GM11168 (cell line): Measurements from ENCODE around the gene C19orf44.

Source experiments
- in situ Hi-C: fragments of 300-500 bp; cut with MboI; formaldehyde crosslinking; loops from one replicate; pipeline ENCODE4 v1.12.0; 2022; ENCODE audit warnings: low sequenced_read_pairs; ENCODE audit not compliant: unreplicated experiment

C19orf44 gene

GRCh38 chr19:16514383-16515019, 18.3 kb downstream of the C19orf44 start:
- in situ Hi-C loops, result no loop called here

- in situ Hi-C loops, result no loop called here
Measured at GRCh38 chr19:16516381-16516780, 20.2 kb downstream of the C19orf44 start.

DNA sequence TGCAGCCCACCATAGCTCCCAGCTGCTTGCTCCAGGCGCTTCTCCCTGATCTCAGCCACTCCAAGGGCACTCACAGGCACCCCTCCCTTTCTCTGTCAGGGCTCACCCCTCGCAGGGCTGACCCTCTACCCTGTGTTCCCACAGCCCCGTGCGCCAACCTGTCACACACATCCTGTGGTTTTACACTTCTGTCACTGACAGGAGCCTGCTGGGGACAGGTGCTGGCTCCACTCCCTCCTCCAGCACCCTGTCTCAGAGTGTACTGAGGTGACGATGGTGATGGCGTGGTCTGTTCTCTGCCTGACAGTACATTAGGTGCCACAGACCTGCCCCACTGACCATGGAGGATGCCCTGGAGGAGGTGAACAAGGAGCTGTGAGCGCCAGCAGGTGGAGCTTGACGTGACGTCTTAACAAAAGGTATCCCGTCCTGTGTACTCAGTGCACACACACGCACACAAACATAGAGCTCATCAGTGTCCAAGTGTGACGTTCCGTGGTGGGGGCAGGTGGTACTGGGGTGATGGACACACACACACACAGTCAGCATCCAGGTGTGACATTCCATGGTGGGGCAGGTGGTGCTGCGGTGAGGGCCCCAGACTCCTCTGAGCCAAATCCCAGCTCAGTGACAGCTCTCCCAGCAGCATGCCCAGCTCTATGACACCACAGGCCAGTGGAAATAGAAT, 20.9 kb downstream of the C19orf44 start:
- in situ Hi-C loops, result no loop called here

DNA sequence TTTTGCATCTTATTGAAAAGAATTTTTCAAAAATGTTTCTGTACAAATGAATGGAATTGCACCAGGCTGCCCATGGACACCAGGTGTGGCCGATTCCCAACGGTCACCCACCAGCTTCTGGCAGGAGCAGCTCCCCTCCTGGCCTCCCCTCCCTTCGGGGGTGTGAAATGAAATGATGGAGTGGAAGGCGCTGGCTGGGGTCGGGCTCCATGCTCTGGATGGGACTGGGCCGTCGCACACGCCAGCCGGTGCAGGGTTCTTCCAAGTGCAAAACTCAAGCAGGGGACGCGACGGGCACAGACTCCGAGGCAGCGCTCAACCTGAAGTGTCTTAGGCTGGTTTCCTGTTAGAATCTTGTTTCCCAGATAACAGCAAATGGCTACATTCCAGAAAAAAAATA, 21.9 kb downstream of the C19orf44 start:
- in situ Hi-C loops, result no loop called here

DNA sequence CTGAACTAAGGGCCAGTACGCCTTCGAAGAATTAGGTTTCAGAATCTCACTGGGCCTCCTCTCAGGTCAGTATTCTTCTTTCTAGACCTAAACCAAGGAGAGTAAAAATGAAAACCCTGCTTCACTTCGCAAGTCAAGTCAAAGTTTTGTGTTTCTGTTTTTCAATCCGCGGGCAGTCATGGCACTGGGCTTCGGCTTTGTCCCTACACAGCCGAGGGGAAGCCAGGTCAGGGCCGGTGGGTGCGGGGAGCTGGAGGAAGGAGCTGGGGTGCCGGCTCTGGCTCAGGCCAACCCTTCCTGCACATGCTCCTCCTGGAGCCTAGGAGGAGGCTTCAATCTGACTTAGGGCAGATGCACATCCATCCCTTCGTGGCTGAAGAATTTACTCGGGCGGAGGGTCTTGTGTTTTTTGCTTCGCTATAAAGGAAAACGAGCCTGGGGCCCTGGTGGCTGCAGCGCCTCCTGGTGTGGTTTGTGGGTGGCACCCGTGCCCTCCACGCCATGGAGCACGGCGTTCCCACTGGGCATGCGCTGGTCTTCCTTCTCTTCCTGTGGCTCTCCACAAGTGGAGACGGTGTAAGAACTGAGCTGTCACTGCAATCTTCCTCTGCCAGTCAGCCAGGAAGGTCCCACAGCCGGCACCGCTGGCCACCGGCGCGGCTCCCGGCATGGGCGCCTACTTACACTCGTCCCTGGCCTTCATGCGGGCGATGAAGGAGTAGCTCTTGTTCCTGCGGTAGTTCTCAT, 22.5 kb downstream of the C19orf44 start:
- in situ Hi-C loops, result no loop called here

DNA sequence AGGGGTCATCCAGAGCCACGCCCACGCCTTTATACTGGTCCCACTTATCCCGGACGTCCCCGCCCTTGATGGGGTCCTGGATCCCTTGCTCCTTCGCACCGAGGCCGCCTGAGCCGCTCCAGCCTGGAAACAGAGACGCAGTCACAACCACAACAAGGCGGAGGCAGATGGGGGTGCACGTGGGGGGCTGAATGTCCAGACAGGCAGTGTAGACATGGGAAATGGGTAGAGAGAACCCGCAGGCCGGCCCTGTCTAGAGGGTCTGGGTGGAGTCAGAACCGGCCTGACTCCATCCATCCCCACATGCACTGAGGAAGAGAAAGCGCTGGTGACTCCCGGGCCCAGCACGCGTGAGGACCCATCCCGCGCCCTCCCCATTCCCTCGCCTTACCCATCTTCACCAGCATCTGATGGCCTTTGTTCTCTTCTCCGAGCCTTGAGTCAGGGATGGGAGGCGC, 23.1 kb downstream of the C19orf44 start:
- in situ Hi-C loops, result no loop called here

DNA sequence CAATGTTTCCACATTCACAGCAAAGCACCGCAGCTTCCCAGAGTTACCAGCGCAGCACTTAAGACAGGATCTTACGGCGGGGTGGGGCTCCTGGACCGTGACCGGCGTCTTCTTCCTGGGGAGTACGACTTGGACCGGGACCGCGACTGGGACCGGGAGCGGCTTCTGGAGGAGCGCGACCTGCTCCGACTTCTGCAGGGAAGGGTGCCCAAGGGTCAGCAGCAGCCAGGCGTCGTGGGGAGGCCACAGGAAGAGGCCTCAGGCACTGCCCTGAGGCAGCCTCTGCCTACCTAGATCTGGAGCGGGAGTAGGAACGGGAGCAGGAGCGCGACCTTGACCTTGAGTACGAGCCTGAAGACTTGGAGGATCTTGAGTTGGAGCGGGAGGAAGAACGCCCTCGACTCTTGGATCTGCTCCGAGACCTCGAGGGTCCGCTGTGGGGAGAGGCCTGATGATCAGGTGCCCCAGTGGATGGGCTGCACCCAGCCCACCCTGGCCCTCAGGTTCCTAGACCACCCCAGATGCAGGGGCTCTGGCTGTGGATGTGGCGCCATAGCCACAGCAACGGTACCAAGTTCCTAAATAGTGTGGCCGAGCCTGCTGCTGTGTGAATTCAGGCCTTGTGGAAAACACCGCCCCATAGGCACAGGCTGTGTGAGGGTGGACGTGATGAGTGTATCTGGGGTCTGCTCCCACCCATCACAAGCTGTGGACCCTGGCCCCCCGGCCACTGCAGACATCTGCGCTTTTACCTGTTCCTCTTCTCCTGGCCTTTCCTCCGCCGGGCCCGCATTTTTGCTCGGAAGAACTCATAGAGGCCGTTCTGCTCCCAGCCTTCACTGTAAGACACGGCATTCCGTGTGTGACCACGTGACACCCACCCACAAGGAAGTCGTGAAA, 24.1 kb downstream of the C19orf44 start:
- in situ Hi-C loops, result no loop called here

DNA sequence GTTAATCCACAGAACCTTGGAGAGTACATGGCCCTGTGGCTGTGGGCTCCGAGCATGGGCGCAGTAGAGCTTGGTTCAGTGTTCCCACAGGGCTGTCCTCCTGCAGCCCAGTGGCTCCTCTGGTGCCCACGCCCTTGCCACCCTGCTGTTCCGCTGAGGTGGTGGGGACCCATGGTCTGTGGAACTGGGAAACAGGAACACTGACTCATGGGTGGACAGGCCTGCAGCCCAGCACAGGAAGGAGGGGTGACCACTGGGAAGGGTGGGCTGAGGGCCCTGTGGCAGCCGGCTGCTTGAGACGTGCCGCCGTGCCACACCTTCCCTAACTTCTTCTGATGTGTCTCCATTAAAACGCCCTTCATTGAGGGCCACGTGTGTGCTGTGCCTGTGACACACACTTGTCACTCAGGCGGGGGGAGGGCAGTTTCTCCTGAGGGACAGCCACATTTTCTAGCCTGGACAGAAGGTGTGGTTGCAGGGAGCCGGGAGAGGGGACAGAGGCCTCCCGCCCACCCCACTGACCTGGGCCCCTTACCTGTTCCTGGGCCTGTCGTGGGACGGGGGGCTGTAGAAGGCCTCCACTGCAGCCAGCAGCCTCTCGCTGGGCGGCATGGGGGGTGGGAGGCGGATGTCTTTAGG, 24.9 kb downstream of the C19orf44 start:
- in situ Hi-C loops, result no loop called here

GRCh38 chr19:16521715-16522289, 25.6 kb downstream of the C19orf44 start:
- in situ Hi-C loops, result no loop called here

DNA sequence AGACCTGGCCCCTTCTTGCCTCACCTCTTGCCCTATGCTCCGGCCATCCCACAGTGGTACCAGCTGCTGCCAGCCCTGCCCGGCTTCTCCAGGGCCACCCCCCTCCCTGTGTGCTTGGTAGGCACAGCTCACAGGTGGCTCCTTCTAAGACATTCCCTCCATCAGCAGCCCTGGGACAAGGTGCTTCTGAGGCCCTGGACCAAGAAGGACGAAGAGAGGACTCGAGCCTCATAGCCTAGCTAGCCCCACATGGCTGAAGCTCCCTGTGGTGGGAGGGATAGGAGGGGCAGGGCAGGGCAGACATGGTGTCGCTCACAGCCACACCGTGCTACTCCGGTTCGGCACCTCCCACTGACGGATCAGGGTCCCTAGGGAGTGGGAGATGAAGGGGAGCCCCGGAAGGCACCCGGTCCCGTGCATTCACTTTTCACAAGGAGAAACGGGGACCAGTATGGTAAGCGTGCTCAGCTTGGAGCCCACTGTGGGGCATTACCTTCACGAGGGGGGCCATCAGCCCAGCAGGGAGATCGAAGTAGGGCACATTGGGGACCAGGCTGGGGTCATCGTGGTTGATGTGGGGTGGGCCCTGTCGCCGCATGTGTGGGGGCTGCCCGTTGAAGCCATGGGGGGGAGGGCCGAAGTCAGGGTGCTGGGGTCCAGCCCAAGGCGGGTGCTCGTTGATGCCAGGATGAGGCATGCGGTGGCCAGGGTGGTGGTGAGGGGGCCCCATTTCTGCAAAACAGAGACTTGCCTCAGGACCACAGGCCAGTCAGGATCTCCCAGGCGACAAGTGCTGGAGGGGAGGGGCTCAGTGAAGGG, 26.6 kb downstream of the C19orf44 start:
- in situ Hi-C loops, result no loop called here

GRCh38 chr19:16524991-16525734, 29.0 kb downstream of the C19orf44 start:
- in situ Hi-C loops, result no loop called here

DNA sequence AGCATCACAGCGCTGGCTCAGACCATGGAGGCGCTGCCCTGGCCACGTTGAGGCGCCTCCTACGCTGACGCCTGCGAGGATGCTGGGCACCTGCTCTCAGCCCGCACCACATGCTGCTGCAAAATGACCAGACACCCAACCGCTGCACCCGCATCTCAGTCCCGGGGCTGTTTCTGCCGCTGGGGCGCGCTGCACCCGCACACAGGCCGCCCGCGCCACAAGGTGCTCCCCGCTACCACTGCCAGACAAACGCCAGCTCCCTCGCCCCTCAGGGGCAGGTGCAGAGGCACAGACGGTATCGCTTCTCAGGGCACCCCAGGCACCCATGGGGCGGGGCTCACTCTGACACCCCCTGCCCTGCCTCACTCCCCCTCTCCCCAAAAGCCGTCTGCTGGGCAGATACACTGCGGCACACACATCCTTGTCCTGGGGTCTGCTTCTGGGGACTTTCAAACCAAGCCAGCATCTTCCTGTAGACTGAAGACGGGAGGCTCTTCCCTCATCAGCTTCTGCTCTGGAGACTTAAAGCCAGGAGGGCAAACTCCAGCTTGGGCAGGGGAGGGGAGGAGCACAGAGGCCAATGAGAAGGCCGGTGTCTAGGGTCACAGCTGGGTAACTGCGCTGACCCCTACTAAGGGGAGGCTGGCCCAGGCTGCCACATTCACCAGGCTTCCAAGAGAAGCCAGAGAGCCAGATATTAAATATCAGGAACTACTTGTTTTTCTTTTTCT, 29.7 kb downstream of the C19orf44 start:
- in situ Hi-C loops, result no loop called here

GRCh38 chr19:16527334-16527935, 31.2 kb downstream of the C19orf44 start:
- in situ Hi-C loops, result no loop called here

DNA sequence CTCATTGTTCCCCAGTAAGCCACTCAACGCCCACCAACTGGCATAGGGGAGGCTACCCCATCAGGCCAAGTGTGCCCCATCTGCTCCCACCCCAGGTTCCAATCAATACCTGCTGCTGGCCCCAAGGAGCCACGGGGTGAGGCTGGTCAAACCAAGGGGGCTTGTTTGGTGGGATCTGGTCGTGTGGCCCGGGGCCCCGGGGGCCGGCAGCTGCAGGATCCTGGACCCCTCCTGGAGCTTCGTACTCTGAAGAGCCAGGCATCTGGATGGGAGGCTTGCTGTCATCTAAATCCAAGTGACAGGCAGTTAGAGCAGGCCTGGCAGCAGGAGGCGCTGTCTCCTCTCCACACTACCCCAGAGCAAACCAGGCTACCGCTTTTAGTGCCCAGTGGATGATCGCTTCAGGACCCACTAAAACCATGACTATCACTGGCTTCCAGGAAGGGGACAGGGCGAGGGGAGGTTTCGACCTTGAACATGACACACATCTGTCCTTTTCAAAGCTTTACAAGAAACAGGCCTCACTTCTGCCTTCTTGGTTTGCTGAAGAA, 31.9 kb downstream of the C19orf44 start:
- in situ Hi-C loops, result no loop called here

- in situ Hi-C loops, result no loop called here
Measured at GRCh38 chr19:16529466-16530144, 33.4 kb downstream of the C19orf44 start.
